Osteoblast (primary cell): Measurements from ENCODE around the gene ZNF268. TPM values are rescaled to one million over a fixed set of nuclear protein-coding genes. Genes with fewer than 3 reads are reported as not detected.

ENCODE experiments used
- DNase-seq: peaks from one replicate; pipeline ENCODE4 v3.0.0; 2011; ENCODE audit warnings: low spot score, mixed read lengths; ENCODE audit not compliant: insufficient read length; ENCODE audit errors: missing footprints
- H2AFZ ChIP-seq: 2 replicates; pipeline ENCODE4 v1.6.0; 2011; ENCODE audit warnings: mild to moderate bottlenecking, low read length
- H3K27ac ChIP-seq: 2 replicates; pipeline ENCODE4 v1.5.1; 2011; ENCODE audit warnings: mild to moderate bottlenecking, low read depth, low read length, moderate library complexity
- H3K27me3 ChIP-seq: 2 replicates; pipeline ENCODE4 v1.6.0; 2012; ENCODE audit warnings: mild to moderate bottlenecking, control low read depth, inconsistent platforms, low read length, moderate library complexity; ENCODE audit not compliant: insufficient read depth
- H3K36me3 ChIP-seq: 2 replicates; pipeline ENCODE4 v1.5.1; 2011; ENCODE audit warnings: mild to moderate bottlenecking, low read length, control low read depth, moderate library complexity; ENCODE audit not compliant: insufficient read depth
- H3K4me1 ChIP-seq: 2 replicates; pipeline ENCODE4 v1.5.1; 2011; ENCODE audit warnings: mild to moderate bottlenecking, low read length, control low read depth, moderate library complexity; ENCODE audit not compliant: insufficient read depth
- H3K4me2 ChIP-seq: 2 replicates; pipeline ENCODE4 v1.6.0; 2011; ENCODE audit warnings: mild to moderate bottlenecking, low read length; ENCODE audit not compliant: insufficient read depth
- H3K4me3 ChIP-seq: fragments of 200-600 bp; sonication (generic); 3 replicates; pipeline ENCODE4 v1.5.1; 2012; ENCODE audit warnings: mild to moderate bottlenecking, low read length, inconsistent platforms; ENCODE audit not compliant: insufficient read depth
- H3K79me2 ChIP-seq: 2 replicates; pipeline ENCODE4 v1.6.0; 2012; ENCODE audit warnings: mild to moderate bottlenecking, low read length, control low read depth, inconsistent platforms; ENCODE audit not compliant: insufficient read depth
- H3K9me3 ChIP-seq: 2 replicates; pipeline ENCODE4 v1.5.1; 2011; ENCODE audit warnings: low read depth, low read length, control low read depth
- H4K20me1 ChIP-seq: 2 replicates; pipeline ENCODE4 v1.6.0; 2012; ENCODE audit warnings: mild to moderate bottlenecking, low read length, control low read depth; ENCODE audit not compliant: insufficient read depth
- CTCF ChIP-seq: IDR thresholded peaks from 2 replicates; pipeline ENCODE4 v1.5.1; 2011; ENCODE audit warnings: mild to moderate bottlenecking, low read depth, low read length, moderate library complexity; ENCODE audit errors: extremely low read depth
- small RNA-seq: library from RNA; depleted of rRNA; stranded (forward); fragments of <200 nt; gene quantifications from one replicate; pipeline ENCODE3, GENCODE V24; 2012
- total RNA-seq: library from RNA; depleted of rRNA; stranded (reverse); fragments of >200 nt; gene quantifications from 2 replicates; pipeline ENCODE4 v1.2.3, GENCODE V29; 2012

The ZNF268 gene
- total RNA-seq, 1 donor = 20.3 TPM

GRCh38 chr12:133256321-133256720 lies 75.0 kb downstream of the ZNF268 start:
- Histone ChIP-seq H3K9me3 (no peaks in the 10 kb centered on the region), H4K20me1 (no peaks in the 10 kb centered on the region), H3K4me2 (no peak overlapping the region), H3K4me3 (no peak overlapping the region), H2AFZ (no peak overlapping the region), H3K79me2 (no peaks in the 10 kb centered on the region), H3K27me3 (no peaks in the 10 kb centered on the region), H3K27ac (no peak overlapping the region), H3K36me3 (no peaks in the 10 kb centered on the region), H3K4me1 (no peaks in the 10 kb centered on the region)
- DNase-seq = no peak
- no peak for TF ChIP-seq CTCF

GRCh38 chr12:133264173-133264572 lies 82.9 kb downstream of the ZNF268 start:
- no peak for DNase-seq
- Histone ChIP-seq H3K36me3 (no peaks in the 10 kb centered on the region), H3K4me3 (no peak overlapping the region), H4K20me1 (no peaks in the 10 kb centered on the region), H3K4me1 (no peaks in the 10 kb centered on the region), H3K9me3 (no peaks in the 10 kb centered on the region), H3K27me3 (no peaks in the 10 kb centered on the region), H2AFZ (no peak overlapping the region), H3K4me2 (no peak overlapping the region), H3K79me2 (no peaks in the 10 kb centered on the region), H3K27ac (no peak overlapping the region)
- TF ChIP-seq CTCF = no peak

Small RNA genes lying within 50 kb of the gene (small RNA-seq; reads per million reads assigned to genes)
- gene RF00019 (not detected), gene RNU6-717P (not detected)

Other genes starting within 250 kb of the ZNF268 start
- gene ZNF605, start 225.2 kb upstream of the ZNF268 start, total RNA-seq = 10.9 and 13.6 TPM in 2 replicates
- gene ZNF26, start 195.1 kb upstream of the ZNF268 start, total RNA-seq = 20.3 and 22.1 TPM in 2 replicates
- 28.9 and 30.0 TPM in 2 replicates for gene ZNF84, start 144.0 kb upstream of the ZNF268 start, total RNA-seq
- 21.0 and 24.5 TPM in 2 replicates for gene ZNF140, start 100.6 kb upstream of the ZNF268 start, total RNA-seq
- 1.4 and 1.5 TPM in 2 replicates for gene ZNF891, start 51.2 kb upstream of the ZNF268 start, total RNA-seq
- 9.8 and 11.5 TPM in 2 replicates for gene ZNF10, start 50.9 kb upstream of the ZNF268 start, total RNA-seq
- gene ANHX, start 54.4 kb downstream of the ZNF268 start, total RNA-seq = not detected in 2 replicates